GM13977 (cell line): Measurements from ENCODE around the gene SHROOM3.

Source experiments
- DNase-seq: peaks from one replicate; pipeline ENCODE4 v3.0.0; 2012; ENCODE audit warnings: low spot score
- CTCF ChIP-seq: IDR thresholded peaks from 2 replicates; pipeline ENCODE4 v1.5.1; 2012; ENCODE audit warnings: mild to moderate bottlenecking, control low read depth; ENCODE audit not compliant: insufficient read depth; ENCODE audit errors: extremely low read depth, missing control alignments
- in situ Hi-C: fragments of 300-500 bp; cut with MboI; formaldehyde crosslinking; loops from one replicate; pipeline ENCODE4 v1.12.0; 2022; ENCODE audit warnings: low sequenced_read_pairs, low pct_unique_long_range_greater_than_20kb, mixed read lengths, inconsistent platforms; ENCODE audit not compliant: unreplicated experiment

Gene SHROOM3

GRCh38 chr4:76738086-76738931 lies 303.3 kb downstream of the SHROOM3 start:
- TF ChIP-seq CTCF = no peak
- in situ Hi-C loops = no loop called here
- no peak for DNase-seq

- no peak for DNase-seq
- TF ChIP-seq CTCF = no peak
- in situ Hi-C loops = no loop called here
Measured at GRCh38 chr4:76740192-76740591, 305.2 kb downstream of the SHROOM3 start.

- no peak for TF ChIP-seq CTCF
- in situ Hi-C loops = no loop called here
- no peak for DNase-seq
Measured at GRCh38 chr4:76740866-76741662, 306.0 kb downstream of the SHROOM3 start.

GRCh38 chr4:76741663-76742020 lies 306.6 kb downstream of the SHROOM3 start:
- no peak for TF ChIP-seq CTCF
- in situ Hi-C loops = no loop called here
- no peak for DNase-seq

- no peak for TF ChIP-seq CTCF
- in situ Hi-C loops = no loop called here
- DNase-seq = no peak
Measured at GRCh38 chr4:76744241-76744921, 309.4 kb downstream of the SHROOM3 start.

GRCh38 chr4:76745240-76745639 lies 310.2 kb downstream of the SHROOM3 start:
- in situ Hi-C loops = loop anchor here (5.0 kb wide), 1 partner anchor 233 kb away; no protein-coding TSS in a partner anchor
- no peak for TF ChIP-seq CTCF
- no peak for DNase-seq
